GM23338 (cell line): ENCODE data around the gene XPO6. TPM values are rescaled to one million over a fixed set of nuclear protein-coding genes. Genes with fewer than 3 reads are reported as not detected.

Experiments used
- ATAC-seq: fragments of 200-7000 bp; cut with Tn5 transposase; 3 replicates; pipeline ENCODE4 v1.9.1; 2020
- DNase-seq: peaks from one replicate; pipeline ENCODE4 v3.0.0-alpha.2; 2015; ENCODE audit warnings: low spot score
- H2AFZ ChIP-seq: fragments of 200-600 bp; sonication (generic); 2 replicates; pipeline ENCODE4 v1.8.0; 2016; ENCODE audit warnings: antibody characterized with exemption, mild to moderate bottlenecking, moderate library complexity
- H3F3A ChIP-seq: fragments of 200-600 bp; sonication (generic); replicated peaks from 2 replicates; pipeline ENCODE4 v1.8.0; 2017; ENCODE audit warnings: antibody characterized with exemption, mixed run types, low read depth
- H3K27ac ChIP-seq: fragments of 200-600 bp; sonication (generic); 2 replicates; pipeline ENCODE4 v1.6.1; 2016; ENCODE audit warnings: low read depth
- H3K27me3 ChIP-seq: fragments of 200-600 bp; sonication (generic); 2 replicates; pipeline ENCODE4 v1.8.0; 2016; ENCODE audit warnings: mild to moderate bottlenecking, mixed run types, moderate library complexity; ENCODE audit not compliant: insufficient read depth
- H3K36me3 ChIP-seq: fragments of 200-600 bp; sonication (generic); 2 replicates; pipeline ENCODE4 v1.8.0; 2016; ENCODE audit warnings: mild to moderate bottlenecking; ENCODE audit not compliant: insufficient read depth
- H3K4me1 ChIP-seq: fragments of 200-600 bp; sonication (generic); 2 replicates; pipeline ENCODE4 v1.8.0; 2016; ENCODE audit warnings: mild to moderate bottlenecking, moderate library complexity; ENCODE audit not compliant: insufficient read depth
- H3K4me2 ChIP-seq: fragments of 200-600 bp; sonication (generic); 2 replicates; pipeline ENCODE4 v1.7.1; 2017; ENCODE audit warnings: mixed run types
- H3K4me3 ChIP-seq: fragments of 200-600 bp; sonication (generic); 2 replicates; pipeline ENCODE4 v1.6.1; 2016; ENCODE audit warnings: mixed run types
- H3K79me2 ChIP-seq: fragments of 200-600 bp; sonication (generic); replicated peaks from 2 replicates; pipeline ENCODE4 v1.8.0; 2017; ENCODE audit warnings: mild to moderate bottlenecking; ENCODE audit not compliant: insufficient read depth
- H3K9me2 ChIP-seq: fragments of 200-600 bp; sonication (generic); 2 replicates; pipeline ENCODE4 v1.8.0; 2017; ENCODE audit not compliant: insufficient read depth
- H4K20me1 ChIP-seq: fragments of 200-600 bp; sonication (generic); replicated peaks from 2 replicates; pipeline ENCODE4 v1.8.0; 2017; ENCODE audit warnings: mild to moderate bottlenecking; ENCODE audit not compliant: insufficient read depth
- H3K27ac Mint-ChIP-seq: 2 replicates; pipeline ENCODE4 v1.8.0; 2020; ENCODE audit warnings: inconsistent platforms, mild to moderate bottlenecking, moderate library complexity, mixed read lengths
- H3K27me3 Mint-ChIP-seq: 3 replicates; pipeline ENCODE4 v1.8.0; 2022; ENCODE audit warnings: low read depth, mild to moderate bottlenecking, moderate library complexity, mixed read lengths, inconsistent platforms; ENCODE audit not compliant: insufficient read depth, poor library complexity
- H3K36me3 Mint-ChIP-seq: 3 replicates; pipeline ENCODE4 v1.8.0; 2021; ENCODE audit warnings: low read depth, mild to moderate bottlenecking, inconsistent platforms, moderate library complexity, mixed read lengths
- H3K4me1 Mint-ChIP-seq: 3 replicates; pipeline ENCODE4 v1.8.0; 2020; ENCODE audit warnings: mild to moderate bottlenecking, inconsistent platforms, mixed read lengths
- H3K4me3 Mint-ChIP-seq: 3 replicates; pipeline ENCODE4 v1.8.0; 2021; ENCODE audit warnings: moderate library complexity, mild to moderate bottlenecking, inconsistent platforms, mixed read lengths
- H3K9me3 Mint-ChIP-seq: 3 replicates; pipeline ENCODE4 v1.8.0; 2020; ENCODE audit warnings: moderate library complexity, mild to moderate bottlenecking, inconsistent platforms, mixed read lengths
- CREB1 ChIP-seq: fragments of 250-450 bp; sonication (Bioruptor Pico); IDR thresholded peaks from 2 replicates; pipeline ENCODE4 v1.5.0; 2020; ENCODE audit warnings: low read depth, mild to moderate bottlenecking, moderate library complexity
- EZH2 ChIP-seq: fragments of 200-600 bp; sonication (generic); IDR thresholded peaks from one replicate; pipeline ENCODE4 v1.8.0; 2017; ENCODE audit warnings: antibody characterized with exemption, mild to moderate bottlenecking, low read depth; ENCODE audit not compliant: unreplicated experiment
- EZH2phosphoT487 ChIP-seq: fragments of 200-600 bp; sonication (generic); IDR thresholded peaks from one replicate; pipeline ENCODE4 v1.8.1; 2018; ENCODE audit warnings: antibody characterized with exemption; ENCODE audit not compliant: unreplicated experiment
- POLR2AphosphoS5 ChIP-seq: IDR thresholded peaks from 2 replicates; pipeline ENCODE4 v1.6.1; 2016; ENCODE audit warnings: antibody characterized with exemption, low read depth
- ZNF114 ChIP-seq: fragments of 250-450 bp; sonication (Bioruptor Pico); IDR thresholded peaks from 2 replicates; pipeline ENCODE4 v1.5.0; 2020; ENCODE audit warnings: mild to moderate bottlenecking, moderate library complexity
- ZNF331 ChIP-seq: fragments of 250-450 bp; sonication (Bioruptor Pico); IDR thresholded peaks from 2 replicates; pipeline ENCODE4 v1.5.0; 2020; ENCODE audit warnings: low read depth, mild to moderate bottlenecking, moderate library complexity
- polyA plus RNA-seq: library from polyadenylated mRNA; unstranded; fragments of >200 nt; fragmentation: Nextera tagmentation; extraction: Ambion mirVana; gene quantifications from 2 replicates; pipeline ENCODE4 v1.2.1, GENCODE V29; 2016
- total RNA-seq: library from RNA; depleted of rRNA; stranded (reverse); fragments of >200 nt; shearing (Covaris generic); gene quantifications from 2 replicates; pipeline ENCODE4 v1.2.3, GENCODE V29; 2014
- TF ChIP-seq, protein P1 (sequence below): fragments of 250-450 bp; sonication (Bioruptor Pico); IDR thresholded peaks from 2 replicates; pipeline ENCODE4 v1.5.0; 2020; ENCODE audit warnings: mild to moderate bottlenecking, moderate library complexity
- TF ChIP-seq, protein P2 (sequence below): IDR thresholded peaks from 2 replicates; pipeline ENCODE4 v1.6.1; 2016; ENCODE audit warnings: antibody characterized with exemption
- TF ChIP-seq, protein P3 (sequence below): IDR thresholded peaks from one replicate; pipeline ENCODE4 v1.6.1; 2018; ENCODE audit warnings: antibody characterized with exemption; ENCODE audit not compliant: unreplicated experiment

Gene XPO6
- total and polyA plus RNA-seq, 2 experiments from 2014 or later, result 83.9 to 178 TPM

DNA sequence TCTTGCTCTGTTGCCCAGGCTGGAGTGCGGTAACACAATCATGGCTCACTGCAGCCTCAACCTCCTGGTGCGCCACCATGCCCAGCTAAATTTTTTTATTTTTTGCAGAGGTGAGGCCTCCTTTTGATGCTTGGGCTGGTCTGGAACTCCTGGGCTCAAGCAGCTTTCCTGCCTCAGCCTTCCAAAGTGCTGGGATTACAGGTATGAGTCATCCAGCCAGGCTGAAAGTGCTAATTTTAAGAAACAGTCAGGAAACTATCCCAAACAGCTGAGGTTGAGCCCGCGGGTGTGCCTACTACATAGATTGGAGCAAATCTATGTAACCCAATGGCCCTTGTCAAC is 738 bp upstream of the XPO6 start (continued):
- TF ChIP-seq, protein P1, sequence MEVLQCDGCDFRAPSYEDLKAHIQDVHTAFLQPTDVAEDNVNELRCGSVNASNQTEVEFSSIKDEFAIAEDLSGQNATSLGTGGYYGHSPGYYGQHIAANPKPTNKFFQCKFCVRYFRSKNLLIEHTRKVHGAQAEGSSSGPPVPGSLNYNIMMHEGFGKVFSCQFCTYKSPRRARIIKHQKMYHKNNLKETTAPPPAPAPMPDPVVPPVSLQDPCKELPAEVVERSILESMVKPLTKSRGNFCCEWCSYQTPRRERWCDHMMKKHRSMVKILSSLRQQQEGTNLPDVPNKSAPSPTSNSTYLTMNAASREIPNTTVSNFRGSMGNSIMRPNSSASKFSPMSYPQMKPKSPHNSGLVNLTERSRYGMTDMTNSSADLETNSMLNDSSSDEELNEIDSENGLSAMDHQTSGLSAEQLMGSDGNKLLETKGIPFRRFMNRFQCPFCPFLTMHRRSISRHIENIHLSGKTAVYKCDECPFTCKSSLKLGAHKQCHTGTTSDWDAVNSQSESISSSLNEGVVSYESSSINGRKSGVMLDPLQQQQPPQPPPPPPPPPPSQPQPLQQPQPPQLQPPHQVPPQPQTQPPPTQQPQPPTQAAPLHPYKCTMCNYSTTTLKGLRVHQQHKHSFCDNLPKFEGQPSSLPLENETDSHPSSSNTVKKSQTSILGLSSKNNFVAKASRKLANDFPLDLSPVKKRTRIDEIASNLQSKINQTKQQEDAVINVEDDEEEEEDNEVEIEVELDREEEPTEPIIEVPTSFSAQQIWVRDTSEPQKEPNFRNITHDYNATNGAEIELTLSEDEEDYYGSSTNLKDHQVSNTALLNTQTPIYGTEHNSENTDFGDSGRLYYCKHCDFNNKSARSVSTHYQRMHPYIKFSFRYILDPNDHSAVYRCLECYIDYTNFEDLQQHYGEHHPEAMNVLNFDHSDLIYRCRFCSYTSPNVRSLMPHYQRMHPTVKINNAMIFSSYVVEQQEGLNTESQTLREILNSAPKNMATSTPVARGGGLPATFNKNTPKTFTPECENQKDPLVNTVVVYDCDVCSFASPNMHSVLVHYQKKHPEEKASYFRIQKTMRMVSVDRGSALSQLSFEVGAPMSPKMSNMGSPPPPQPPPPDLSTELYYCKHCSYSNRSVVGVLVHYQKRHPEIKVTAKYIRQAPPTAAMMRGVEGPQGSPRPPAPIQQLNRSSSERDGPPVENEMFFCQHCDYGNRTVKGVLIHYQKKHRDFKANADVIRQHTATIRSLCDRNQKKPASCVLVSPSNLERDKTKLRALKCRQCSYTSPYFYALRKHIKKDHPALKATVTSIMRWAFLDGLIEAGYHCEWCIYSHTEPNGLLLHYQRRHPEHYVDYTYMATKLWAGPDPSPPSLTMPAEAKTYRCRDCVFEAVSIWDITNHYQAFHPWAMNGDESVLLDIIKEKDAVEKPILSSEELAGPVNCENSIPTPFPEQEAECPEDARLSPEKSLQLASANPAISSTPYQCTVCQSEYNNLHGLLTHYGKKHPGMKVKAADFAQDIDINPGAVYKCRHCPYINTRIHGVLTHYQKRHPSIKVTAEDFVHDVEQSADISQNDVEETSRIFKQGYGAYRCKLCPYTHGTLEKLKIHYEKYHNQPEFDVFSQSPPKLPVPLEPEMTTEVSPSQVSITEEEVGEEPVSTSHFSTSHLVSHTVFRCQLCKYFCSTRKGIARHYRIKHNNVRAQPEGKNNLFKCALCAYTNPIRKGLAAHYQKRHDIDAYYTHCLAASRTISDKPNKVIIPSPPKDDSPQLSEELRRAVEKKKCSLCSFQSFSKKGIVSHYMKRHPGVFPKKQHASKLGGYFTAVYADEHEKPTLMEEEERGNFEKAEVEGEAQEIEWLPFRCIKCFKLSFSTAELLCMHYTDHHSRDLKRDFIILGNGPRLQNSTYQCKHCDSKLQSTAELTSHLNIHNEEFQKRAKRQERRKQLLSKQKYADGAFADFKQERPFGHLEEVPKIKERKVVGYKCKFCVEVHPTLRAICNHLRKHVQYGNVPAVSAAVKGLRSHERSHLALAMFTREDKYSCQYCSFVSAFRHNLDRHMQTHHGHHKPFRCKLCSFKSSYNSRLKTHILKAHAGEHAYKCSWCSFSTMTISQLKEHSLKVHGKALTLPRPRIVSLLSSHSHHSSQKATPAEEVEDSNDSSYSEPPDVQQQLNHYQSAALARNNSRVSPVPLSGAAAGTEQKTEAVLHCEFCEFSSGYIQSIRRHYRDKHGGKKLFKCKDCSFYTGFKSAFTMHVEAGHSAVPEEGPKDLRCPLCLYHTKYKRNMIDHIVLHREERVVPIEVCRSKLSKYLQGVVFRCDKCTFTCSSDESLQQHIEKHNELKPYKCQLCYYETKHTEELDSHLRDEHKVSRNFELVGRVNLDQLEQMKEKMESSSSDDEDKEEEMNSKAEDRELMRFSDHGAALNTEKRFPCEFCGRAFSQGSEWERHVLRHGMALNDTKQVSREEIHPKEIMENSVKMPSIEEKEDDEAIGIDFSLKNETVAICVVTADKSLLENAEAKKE (CRISPR knock-in tag), result no peak

DNA sequence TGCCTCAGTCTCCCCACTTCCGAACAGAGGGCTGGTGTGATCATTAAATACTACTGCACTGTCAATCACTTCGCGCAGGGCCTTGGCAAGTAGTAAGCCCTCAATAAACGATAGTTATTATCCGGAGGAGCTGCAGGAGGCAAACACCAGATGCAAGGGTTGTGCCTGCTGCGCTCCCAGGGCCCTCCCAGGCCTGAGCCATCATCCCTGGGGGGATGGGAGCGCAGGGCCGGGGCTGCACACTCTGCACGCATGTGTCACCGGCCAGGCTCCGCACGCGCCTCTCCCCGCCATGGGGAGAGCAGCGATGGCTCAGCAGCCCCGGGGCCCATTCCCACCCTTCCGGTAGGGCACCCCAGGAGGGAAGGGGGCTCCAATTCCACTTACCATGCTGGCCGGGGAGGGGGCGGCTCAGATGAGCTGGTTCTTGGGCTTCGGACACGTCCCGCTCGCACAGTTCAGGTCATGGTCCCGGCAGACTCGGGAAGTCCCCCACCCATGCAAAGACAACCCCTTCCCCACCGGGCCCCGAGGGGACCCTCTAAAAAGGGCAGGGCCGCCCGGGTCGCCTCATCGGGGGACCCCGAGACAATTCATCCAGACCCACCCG is 681 bp downstream of the XPO6 start:
- H3K4me1 Mint-ChIP-seq, result peaks cover 22% of the 10 kb centered on the region
- peak overlapping the region; percentile 76 for H3K4me3 Mint-ChIP-seq
- peaks cover 7% of the 10 kb centered on the region; the same call in 1 of the 2 replicates for H3F3A ChIP-seq
- H3K36me3 Mint-ChIP-seq, result peaks cover 28% of the 10 kb centered on the region
- no peak overlapping the region for H3K27ac ChIP-seq
- no peaks in the 10 kb centered on the region for H3K27me3 ChIP-seq
- H3K36me3 ChIP-seq, result peaks cover 16% of the 10 kb centered on the region
- H3K4me2 ChIP-seq, result peak overlapping the region; percentile 100
- 0 out of 2 replicates have a peak, but pooled peaks have one; percentile 13 for TF ChIP-seq CREB1 (CRISPR knock-in tag)
- no peak for TF ChIP-seq POLR2AphosphoS5
- 0 out of 2 replicates have a peak overlapping the region, but pooled peaks have one; percentile 36 for H3K27ac Mint-ChIP-seq
- H3K4me3 ChIP-seq, result peak overlapping the region; percentile 90
- H3K79me2 ChIP-seq, result peaks cover 53% of the 10 kb centered on the region
- peaks cover 4% of the 10 kb centered on the region for H3K27me3 Mint-ChIP-seq
- DNase-seq (peak; percentile 58), ATAC-seq (peak; percentile 69)
- H3K9me2 ChIP-seq, result peaks cover 6% of the 10 kb centered on the region; the same call in 1 of the 2 replicates
- peak overlapping the region; percentile 32; the same call in 1 of the 2 replicates for H2AFZ ChIP-seq
- H3K9me3 Mint-ChIP-seq, result no peaks in the 10 kb centered on the region; the same call in 2 of the 3 replicates
- H4K20me1 ChIP-seq, result peaks cover 29% of the 10 kb centered on the region
- peaks cover 21% of the 10 kb centered on the region for H3K4me1 ChIP-seq

DNA sequence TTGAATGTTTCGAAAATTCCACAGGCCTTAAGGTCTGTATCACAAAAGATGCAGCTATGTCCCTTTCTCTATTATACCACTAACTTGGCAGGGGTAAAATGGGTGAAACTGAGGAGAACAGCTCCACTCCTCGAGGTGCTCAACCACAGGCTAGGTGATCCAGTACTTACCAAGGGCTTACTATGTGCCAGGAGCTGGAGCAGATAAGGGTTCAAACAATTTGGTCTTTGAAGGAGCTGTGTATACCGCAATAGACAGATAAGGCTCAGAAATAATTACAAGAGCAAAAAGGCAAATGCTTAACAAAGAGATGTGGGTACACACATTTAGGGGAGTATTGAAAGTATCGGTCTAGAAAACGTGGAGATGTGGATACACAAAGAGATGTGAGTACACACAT is 1.5 kb downstream of the XPO6 start:
- Histone ChIP-seq H3K4me2 (peak overlapping the region; percentile 100), H2AFZ (no peak overlapping the region), H3K27ac (no peak overlapping the region), H3K36me3 (peaks cover 17% of the 10 kb centered on the region), H4K20me1 (peaks cover 34% of the 10 kb centered on the region), H3K9me2 (peaks cover 6% of the 10 kb centered on the region; the same call in 1 of the 2 replicates), H3K27me3 (no peaks in the 10 kb centered on the region), H3K4me1 (peaks cover 21% of the 10 kb centered on the region), H3K79me2 (peaks cover 61% of the 10 kb centered on the region), H3F3A (peaks cover 7% of the 10 kb centered on the region; the same call in 1 of the 2 replicates), H3K4me3 (peak overlapping the region; percentile 90)
- DNase-seq (no peak), ATAC-seq (no peak)
- Mint-ChIP-seq H3K27me3 (peaks cover 4% of the 10 kb centered on the region), H3K4me3 (peak overlapping the region; percentile 76), H3K4me1 (peaks cover 22% of the 10 kb centered on the region), H3K36me3 (peaks cover 31% of the 10 kb centered on the region), H3K27ac (no peak overlapping the region), H3K9me3 (no peaks in the 10 kb centered on the region; the same call in 2 of the 3 replicates)
- TF ChIP-seq, protein P2, sequence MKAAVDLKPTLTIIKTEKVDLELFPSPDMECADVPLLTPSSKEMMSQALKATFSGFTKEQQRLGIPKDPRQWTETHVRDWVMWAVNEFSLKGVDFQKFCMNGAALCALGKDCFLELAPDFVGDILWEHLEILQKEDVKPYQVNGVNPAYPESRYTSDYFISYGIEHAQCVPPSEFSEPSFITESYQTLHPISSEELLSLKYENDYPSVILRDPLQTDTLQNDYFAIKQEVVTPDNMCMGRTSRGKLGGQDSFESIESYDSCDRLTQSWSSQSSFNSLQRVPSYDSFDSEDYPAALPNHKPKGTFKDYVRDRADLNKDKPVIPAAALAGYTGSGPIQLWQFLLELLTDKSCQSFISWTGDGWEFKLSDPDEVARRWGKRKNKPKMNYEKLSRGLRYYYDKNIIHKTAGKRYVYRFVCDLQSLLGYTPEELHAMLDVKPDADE, result no peak
- TF ChIP-seq, protein P3, sequence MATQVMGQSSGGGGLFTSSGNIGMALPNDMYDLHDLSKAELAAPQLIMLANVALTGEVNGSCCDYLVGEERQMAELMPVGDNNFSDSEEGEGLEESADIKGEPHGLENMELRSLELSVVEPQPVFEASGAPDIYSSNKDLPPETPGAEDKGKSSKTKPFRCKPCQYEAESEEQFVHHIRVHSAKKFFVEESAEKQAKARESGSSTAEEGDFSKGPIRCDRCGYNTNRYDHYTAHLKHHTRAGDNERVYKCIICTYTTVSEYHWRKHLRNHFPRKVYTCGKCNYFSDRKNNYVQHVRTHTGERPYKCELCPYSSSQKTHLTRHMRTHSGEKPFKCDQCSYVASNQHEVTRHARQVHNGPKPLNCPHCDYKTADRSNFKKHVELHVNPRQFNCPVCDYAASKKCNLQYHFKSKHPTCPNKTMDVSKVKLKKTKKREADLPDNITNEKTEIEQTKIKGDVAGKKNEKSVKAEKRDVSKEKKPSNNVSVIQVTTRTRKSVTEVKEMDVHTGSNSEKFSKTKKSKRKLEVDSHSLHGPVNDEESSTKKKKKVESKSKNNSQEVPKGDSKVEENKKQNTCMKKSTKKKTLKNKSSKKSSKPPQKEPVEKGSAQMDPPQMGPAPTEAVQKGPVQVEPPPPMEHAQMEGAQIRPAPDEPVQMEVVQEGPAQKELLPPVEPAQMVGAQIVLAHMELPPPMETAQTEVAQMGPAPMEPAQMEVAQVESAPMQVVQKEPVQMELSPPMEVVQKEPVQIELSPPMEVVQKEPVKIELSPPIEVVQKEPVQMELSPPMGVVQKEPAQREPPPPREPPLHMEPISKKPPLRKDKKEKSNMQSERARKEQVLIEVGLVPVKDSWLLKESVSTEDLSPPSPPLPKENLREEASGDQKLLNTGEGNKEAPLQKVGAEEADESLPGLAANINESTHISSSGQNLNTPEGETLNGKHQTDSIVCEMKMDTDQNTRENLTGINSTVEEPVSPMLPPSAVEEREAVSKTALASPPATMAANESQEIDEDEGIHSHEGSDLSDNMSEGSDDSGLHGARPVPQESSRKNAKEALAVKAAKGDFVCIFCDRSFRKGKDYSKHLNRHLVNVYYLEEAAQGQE, result no peak
- TF ChIP-seq EZH2phosphoT487, result no peak
- TF ChIP-seq ZNF331, result no peak
- no peak for TF ChIP-seq EZH2
- no peak for TF ChIP-seq ZNF114 (CRISPR knock-in tag)
